ENCODE measurements around the gene SLC44A1.

SLC44A1 gene

DNA sequence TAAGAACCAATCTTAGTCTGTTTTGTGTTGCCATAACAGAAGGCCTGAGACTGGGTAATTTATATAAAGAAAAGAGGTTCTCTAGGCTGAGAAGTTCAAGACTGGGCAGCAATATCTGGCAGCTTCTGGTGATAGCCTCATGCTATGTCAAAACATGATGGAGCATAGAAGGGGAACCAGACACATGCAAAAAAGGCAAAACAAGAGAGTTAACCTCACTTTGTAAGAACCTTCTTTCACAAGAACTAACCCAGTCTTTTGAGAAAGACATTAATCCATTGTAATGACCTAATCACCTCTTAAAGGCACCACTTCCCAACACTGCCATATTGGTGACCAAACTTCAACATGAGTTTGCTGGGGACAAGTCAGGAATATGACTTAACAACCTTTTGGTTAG, 240.7 kb downstream of the SLC44A1 start:
- no peak for TF ChIP-seq CTCF (IDR thresholded peaks at IDR 0.05; ENCODE audit: low read depth, low read length)
- H3K4me3 ChIP-seq (replicated peaks in 1 of 2; ENCODE audit: low read depth in 2 of 2, low read length in 2 of 2): no peak overlapping the region
- DNase-seq (ENCODE audit: low read depth in 2 of 2): no peak
